SIG-M5 treated with dmso at 0.1 percent for 504 hours (cell line): ENCODE data around the gene ANKRD6.
A peak's percentile ranks its signal among the peaks of the same experiment; 100 is the strongest.

ENCODE experiments used
- DNase-seq: peaks from one replicate; lab custom pipeline; 2025; ENCODE audit not compliant: unreplicated experiment; lab: John Stamatoyannopoulos, UW

The ANKRD6 gene

GRCh38 chr6:89464295-89464694 is 31.3 kb downstream of the ANKRD6 start:
- no peak for DNase-seq

- no peak for DNase-seq
Observed at GRCh38 chr6:89467437-89467836, 34.5 kb downstream of the ANKRD6 start.

- DNase-seq: no peak
Observed at GRCh38 chr6:89468998-89469397, 36.0 kb downstream of the ANKRD6 start.

- DNase-seq: no peak
Observed at GRCh38 chr6:89471287-89471867, 38.4 kb downstream of the ANKRD6 start.

- no peak for DNase-seq
Observed at GRCh38 chr6:89475101-89475500, 42.1 kb downstream of the ANKRD6 start.

- DNase-seq: no peak
Observed at GRCh38 chr6:89475634-89476033, 42.7 kb downstream of the ANKRD6 start.

GRCh38 chr6:89479897-89480296 is 46.9 kb downstream of the ANKRD6 start:
- DNase-seq: no peak

- DNase-seq: no peak
Observed at GRCh38 chr6:89481695-89482094, 48.7 kb downstream of the ANKRD6 start.

- DNase-seq: no peak
Observed at GRCh38 chr6:89482126-89482525, 49.2 kb downstream of the ANKRD6 start.

- no peak for DNase-seq
Observed at GRCh38 chr6:89483111-89483720, 50.3 kb downstream of the ANKRD6 start.

- DNase-seq: no peak
Observed at GRCh38 chr6:89485320-89485719, 52.4 kb downstream of the ANKRD6 start.

GRCh38 chr6:89487864-89488263 is 54.9 kb downstream of the ANKRD6 start:
- DNase-seq: no peak

GRCh38 chr6:89488438-89488837 is 55.5 kb downstream of the ANKRD6 start:
- DNase-seq: no peak

- DNase-seq: no peak
Observed at GRCh38 chr6:89489078-89489477, 56.1 kb downstream of the ANKRD6 start.

GRCh38 chr6:89492025-89492640 is 59.2 kb downstream of the ANKRD6 start:
- DNase-seq: no peak

GRCh38 chr6:89494131-89494793 is 61.3 kb downstream of the ANKRD6 start:
- peak; percentile 7 for DNase-seq

- no peak for DNase-seq
Observed at GRCh38 chr6:89495961-89496535, 63.1 kb downstream of the ANKRD6 start.

- DNase-seq: no peak
Observed at GRCh38 chr6:89500611-89501010, 67.7 kb downstream of the ANKRD6 start.

GRCh38 chr6:89501222-89501621 is 68.3 kb downstream of the ANKRD6 start:
- DNase-seq: no peak

- no peak for DNase-seq
Observed at GRCh38 chr6:89501753-89502152, 68.8 kb downstream of the ANKRD6 start.

- no peak for DNase-seq
Observed at GRCh38 chr6:89503641-89504040, 70.7 kb downstream of the ANKRD6 start.

- no peak for DNase-seq
Observed at GRCh38 chr6:89505847-89506246, 72.9 kb downstream of the ANKRD6 start.
